ENCODE data around the gene GBGT1.

GBGT1 gene

GRCh38 chr9:133124907-133125275 is 38.8 kb downstream of the GBGT1 start:
- DNase-seq = no peak

GRCh38 chr9:133124123-133124906 is 39.4 kb downstream of the GBGT1 start:
- DNase-seq = no peak

- DNase-seq = no peak
Measured at GRCh38 chr9:133122935-133123611, 40.6 kb downstream of the GBGT1 start.

- no peak for DNase-seq
Measured at GRCh38 chr9:133122605-133122934, 41.1 kb downstream of the GBGT1 start.

GRCh38 chr9:133121915-133122550 is 41.7 kb downstream of the GBGT1 start:
- no peak for DNase-seq

- DNase-seq = peak; percentile 64
Measured at GRCh38 chr9:133121198-133121914, 42.4 kb downstream of the GBGT1 start, which contains the start of gene RALGDS. Gene RALGDS (minus strand): TSS chr9:133121240. CDS start chr9:133121154, 86 bp downstream.

GRCh38 chr9:133120501-133121197 is 43.1 kb downstream of the GBGT1 start:
- peak; percentile 28 for DNase-seq

- DNase-seq = peak; percentile 23
Measured at GRCh38 chr9:133119846-133120500, 43.7 kb downstream of the GBGT1 start.

- DNase-seq = no peak
Measured at GRCh38 chr9:133119103-133119845, 44.4 kb downstream of the GBGT1 start.

- no peak for DNase-seq
Measured at GRCh38 chr9:133118568-133118967, 45.1 kb downstream of the GBGT1 start.

- no peak for DNase-seq
Measured at GRCh38 chr9:133118179-133118520, 45.6 kb downstream of the GBGT1 start.

- DNase-seq = no peak
Measured at GRCh38 chr9:133117271-133118178, 46.2 kb downstream of the GBGT1 start.

GRCh38 chr9:133116346-133117231 is 47.1 kb downstream of the GBGT1 start:
- no peak for DNase-seq

- DNase-seq = no peak
Measured at GRCh38 chr9:133115604-133116345, 47.9 kb downstream of the GBGT1 start.

- DNase-seq = no peak
Measured at GRCh38 chr9:133114886-133115603, 48.7 kb downstream of the GBGT1 start.

- DNase-seq = no peak
Measured at GRCh38 chr9:133113949-133114885, 49.5 kb downstream of the GBGT1 start.

All from NCI-H1105 treated with DMSO at 0.1 percent for 48 hours (cell line).